GM06990 (cell line): Measurements from ENCODE around the gene FBXO40.
"Not testable (repeated sequence)": the region's sequence is repeated elsewhere in the genome, so short reads cannot be mapped to it uniquely, and the experiment has no call there.

Experiments
- DNase-seq: peaks from one replicate; pipeline ENCODE4 v3.0.0-alpha.2; 2011; ENCODE audit not compliant: insufficient read length; ENCODE audit errors: extremely low read depth
- H3K27me3 ChIP-seq: replicated peaks from 2 replicates; pipeline ENCODE4 v1.6.0; 2011; ENCODE audit warnings: low read length; ENCODE audit not compliant: control insufficient read depth, insufficient read depth
- H3K36me3 ChIP-seq: 2 replicates; pipeline ENCODE4 v1.5.1; 2011; ENCODE audit warnings: low read length; ENCODE audit not compliant: control insufficient read depth, insufficient read depth
- H3K4me3 ChIP-seq: replicated peaks from 2 replicates; pipeline ENCODE4 v1.5.1; 2011; ENCODE audit warnings: low read depth, mild to moderate bottlenecking, control low read depth, low read length
- TF ChIP-seq, protein P1 (sequence below): IDR thresholded peaks from 2 replicates; pipeline ENCODE4 v1.5.1; 2011; ENCODE audit warnings: low read length, control low read depth, mild to moderate bottlenecking, inconsistent platforms; ENCODE audit not compliant: insufficient read depth, poor library complexity, severe bottlenecking

Gene FBXO40

DNA sequence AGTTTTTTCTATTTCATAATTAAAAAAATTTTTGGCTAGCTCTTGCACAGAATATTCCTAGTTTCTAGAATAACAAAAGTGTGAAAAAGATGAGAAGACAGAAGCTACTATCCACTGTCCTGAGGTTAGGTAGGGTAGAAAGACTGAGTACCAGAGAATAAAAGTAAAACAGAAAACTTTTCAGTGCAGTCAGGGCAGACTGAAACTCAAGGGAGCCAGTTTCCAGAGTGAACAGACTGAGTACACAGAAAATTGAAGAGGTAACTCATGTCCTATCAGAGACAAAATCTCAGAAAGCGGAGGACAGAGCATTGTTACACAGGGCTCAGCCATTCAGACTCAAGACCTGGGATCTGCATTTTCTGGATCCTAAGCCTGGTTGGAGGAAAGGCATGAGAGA lies 8.8 kb upstream of the FBXO40 start:
- DNase-seq = no peak
- TF ChIP-seq, protein P1, sequence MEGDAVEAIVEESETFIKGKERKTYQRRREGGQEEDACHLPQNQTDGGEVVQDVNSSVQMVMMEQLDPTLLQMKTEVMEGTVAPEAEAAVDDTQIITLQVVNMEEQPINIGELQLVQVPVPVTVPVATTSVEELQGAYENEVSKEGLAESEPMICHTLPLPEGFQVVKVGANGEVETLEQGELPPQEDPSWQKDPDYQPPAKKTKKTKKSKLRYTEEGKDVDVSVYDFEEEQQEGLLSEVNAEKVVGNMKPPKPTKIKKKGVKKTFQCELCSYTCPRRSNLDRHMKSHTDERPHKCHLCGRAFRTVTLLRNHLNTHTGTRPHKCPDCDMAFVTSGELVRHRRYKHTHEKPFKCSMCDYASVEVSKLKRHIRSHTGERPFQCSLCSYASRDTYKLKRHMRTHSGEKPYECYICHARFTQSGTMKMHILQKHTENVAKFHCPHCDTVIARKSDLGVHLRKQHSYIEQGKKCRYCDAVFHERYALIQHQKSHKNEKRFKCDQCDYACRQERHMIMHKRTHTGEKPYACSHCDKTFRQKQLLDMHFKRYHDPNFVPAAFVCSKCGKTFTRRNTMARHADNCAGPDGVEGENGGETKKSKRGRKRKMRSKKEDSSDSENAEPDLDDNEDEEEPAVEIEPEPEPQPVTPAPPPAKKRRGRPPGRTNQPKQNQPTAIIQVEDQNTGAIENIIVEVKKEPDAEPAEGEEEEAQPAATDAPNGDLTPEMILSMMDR = no peak
- no peaks in the 10 kb centered on the region for H3K36me3 ChIP-seq
- H3K27me3 ChIP-seq = no peaks in the 10 kb centered on the region; the same call in 1 of the 2 replicates
- no peak overlapping the region for H3K4me3 ChIP-seq

DNA sequence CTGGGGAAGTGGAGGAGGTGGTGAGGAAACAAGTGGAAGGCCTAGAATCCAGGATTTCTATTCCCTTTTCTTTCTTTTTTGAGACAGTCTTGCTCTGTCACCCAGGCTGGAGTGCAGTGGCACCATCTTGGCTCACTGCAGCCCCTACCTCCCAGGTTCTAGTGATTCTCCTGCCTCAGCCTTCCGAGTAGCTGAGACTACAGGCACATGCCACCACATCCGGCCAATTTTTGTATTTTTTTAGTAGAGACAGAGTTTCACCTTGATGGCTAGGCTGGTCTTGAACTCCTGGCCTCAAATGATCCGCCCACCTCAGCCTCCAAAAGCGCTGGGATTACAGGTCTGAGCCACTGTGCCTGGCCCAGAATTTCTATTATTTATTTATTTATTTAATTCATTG lies 627 bp downstream of the FBXO40 start:
- not testable (repeated sequence) for H3K27me3 ChIP-seq, H3K36me3 ChIP-seq, DNase-seq, H3K4me3 ChIP-seq

DNA sequence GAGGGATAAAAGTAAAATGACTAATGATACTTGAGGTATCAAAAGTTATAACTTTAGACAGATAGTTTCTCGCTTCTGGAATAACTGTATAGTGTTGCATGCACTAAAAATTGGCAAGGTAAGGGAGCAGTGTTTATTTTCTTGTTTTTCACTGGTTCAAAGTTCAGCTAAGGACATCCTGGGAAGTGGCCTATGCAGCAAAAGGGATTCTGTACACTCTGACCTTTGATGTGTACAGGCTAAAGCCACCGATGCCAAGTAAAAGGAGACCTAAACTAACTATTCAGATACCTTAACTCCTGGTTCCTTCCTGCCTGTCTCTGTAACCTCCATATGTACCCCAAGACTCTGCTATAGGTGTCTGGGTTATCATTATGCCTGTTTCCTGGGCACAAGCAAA lies 1.7 kb downstream of the FBXO40 start:
- H3K4me3 ChIP-seq = no peak overlapping the region
- H3K36me3 ChIP-seq = no peaks in the 10 kb centered on the region
- TF ChIP-seq, protein P1 = no peak
- no peak for DNase-seq
- no peaks in the 10 kb centered on the region for H3K27me3 ChIP-seq

DNA sequence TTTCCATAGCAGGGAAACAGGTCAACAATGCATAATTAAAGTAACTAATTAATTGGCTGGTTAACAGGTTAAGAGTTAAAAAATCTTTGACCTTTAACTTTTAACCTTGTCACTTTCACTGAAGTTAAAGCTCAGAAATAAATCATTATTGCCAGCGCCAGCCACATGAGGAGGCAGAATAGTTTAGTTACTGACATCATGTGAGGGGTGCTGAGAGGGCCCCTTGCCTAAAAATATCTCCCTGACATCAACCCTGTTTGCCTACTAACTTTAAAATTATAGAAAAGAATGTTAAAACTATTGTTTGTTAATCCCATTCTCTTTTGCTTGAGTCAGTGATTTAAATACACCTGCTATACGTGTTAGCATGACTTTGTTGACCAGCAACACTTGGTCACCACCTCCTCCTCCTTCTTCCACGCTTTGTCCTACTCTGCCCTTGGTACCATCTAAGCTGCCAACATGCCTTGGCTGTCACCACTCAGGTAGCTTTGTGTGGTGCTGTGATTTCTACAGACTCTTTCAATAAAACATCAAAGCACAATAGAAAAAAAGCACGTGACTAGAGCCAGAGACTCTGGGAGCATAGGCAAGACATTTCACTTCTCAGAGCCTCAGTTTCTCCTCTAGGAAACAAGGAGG lies 2.7 kb downstream of the FBXO40 start:
- no peaks in the 10 kb centered on the region for H3K27me3 ChIP-seq
- TF ChIP-seq, protein P1 = no peak
- DNase-seq = no peak

DNA sequence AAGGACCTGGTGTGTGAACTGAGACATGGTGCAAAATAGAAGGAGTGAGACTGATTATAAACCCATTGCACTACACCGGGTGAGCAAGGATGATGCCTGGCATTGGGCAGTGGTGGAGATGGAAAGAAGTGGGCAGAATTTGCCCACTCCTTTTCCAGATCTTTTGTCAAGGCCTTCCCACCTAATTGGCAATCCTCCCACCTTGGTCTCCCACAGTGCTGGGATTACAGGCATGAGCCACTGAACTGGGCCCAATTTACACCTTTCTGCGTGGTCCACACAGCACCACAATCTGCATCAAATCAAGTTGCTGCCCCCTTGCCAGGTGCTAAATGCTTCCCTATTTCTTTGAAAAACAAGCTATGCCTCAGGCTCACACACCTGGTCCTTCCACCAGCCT lies 5.4 kb downstream of the FBXO40 start:
- Histone ChIP-seq H3K4me3 (no peak overlapping the region), H3K36me3 (no peaks in the 10 kb centered on the region), H3K27me3 (no peaks in the 10 kb centered on the region)
- TF ChIP-seq, protein P1 = no peak
- no peak for DNase-seq

More for the DNA sequence above, 2.7 kb downstream of the FBXO40 start:
- no peaks in the 10 kb centered on the region for H3K36me3 ChIP-seq
- no peak overlapping the region for H3K4me3 ChIP-seq

DNA sequence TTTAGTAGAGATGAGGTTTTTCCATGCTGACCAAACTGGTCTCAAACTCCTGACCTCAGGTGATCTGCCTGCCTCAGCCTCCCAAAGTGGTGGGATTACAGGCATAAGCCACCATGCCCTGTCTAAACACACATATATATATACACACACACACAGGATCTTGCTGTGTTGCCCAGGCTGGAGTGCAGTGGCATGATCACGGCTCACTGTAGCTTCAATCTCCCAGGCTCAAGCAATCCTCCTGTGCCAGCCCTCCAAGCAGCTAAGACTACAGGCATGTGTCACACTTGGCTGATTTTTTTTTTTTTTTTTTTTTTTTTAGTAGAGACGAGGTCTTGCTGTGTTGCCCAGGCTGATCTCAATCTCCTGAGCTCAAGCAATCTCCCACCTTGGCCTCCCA lies 6.7 kb downstream of the FBXO40 start:
- not testable (repeated sequence) for DNase-seq, H3K4me3 ChIP-seq, H3K36me3 ChIP-seq, H3K27me3 ChIP-seq
